ENCODE measurements around the gene BRMS1L. TPM values are rescaled to one million over a fixed set of nuclear protein-coding genes. Genes with fewer than 3 reads are reported as not detected.

BRMS1L gene
- polyA plus RNA-seq, 1 of the 3 experiments (the other 2 are of a cell fraction): 7.1 TPM

- Histone ChIP-seq H3K27me3 (ENCODE audit: insufficient read depth) (no peaks in the 10 kb centered on the region; the same call in none of the 2 replicates), H4K20me1 (ENCODE audit: insufficient read depth) (no peaks in the 10 kb centered on the region), H3K4me3 (ENCODE audit: low read depth in 2 of 2, low read length in 1 of 2) (no peak overlapping the region), H3K27ac (ENCODE audit: low read depth in 2 of 2, low read length in 1 of 2) (no peak overlapping the region), H3K9ac (no peak overlapping the region), H3K4me2 (no peak overlapping the region), H2AFZ (ENCODE audit: low read depth) (no peak overlapping the region), H3K9me2 (no peaks in the 10 kb centered on the region), H3K4me1 (ENCODE audit: control insufficient read depth in 1 of 2, insufficient read depth in 2 of 2, low read depth in 1 of 2, low read length in 1 of 2) (no peaks in the 10 kb centered on the region), H3K36me3 (replicated peaks in 1 of 2; ENCODE audit: control insufficient read depth in 1 of 2, insufficient read depth in 2 of 2, low read length in 1 of 2) (no peaks in the 10 kb centered on the region), H3K9me3 (no peaks in the 10 kb centered on the region), H3F3A (replicated peaks; ENCODE audit: insufficient read depth) (no peaks in the 10 kb centered on the region), H3K79me2 (ENCODE audit: insufficient read depth) (no peaks in the 10 kb centered on the region)
- no peak for DNase-seq
- TF ChIP-seq NFIC (IDR thresholded peaks at IDR 0.05; ENCODE audit: borderline replicate concordance) (no peak), ZBTB33 (IDR thresholded peaks at IDR 0.05; ENCODE audit: borderline replicate concordance, low read depth) (no peak), TCF12 (IDR thresholded peaks at IDR 0.05) (no peak), MAX (IDR thresholded peaks at IDR 0.05; ENCODE audit: low read depth) (no peak), GABPA (IDR thresholded peaks at IDR 0.05; ENCODE audit: low read depth) (no peak), USF2 (IDR thresholded peaks at IDR 0.05; ENCODE audit: borderline replicate concordance, low read depth, low read length) (no peak), EP300 (IDR thresholded peaks at IDR 0.05; ENCODE audit: borderline replicate concordance in 1 of 2, low read depth in 1 of 2, low read length in 1 of 2) (no peak), JUND (IDR thresholded peaks at IDR 0.05) (no peak), CTCF (IDR thresholded peaks at IDR 0.05) (no peak), MXI1 (IDR thresholded peaks at IDR 0.05; ENCODE audit: low read depth, low read length) (no peak)
- TF ChIP-seq, protein P1, sequence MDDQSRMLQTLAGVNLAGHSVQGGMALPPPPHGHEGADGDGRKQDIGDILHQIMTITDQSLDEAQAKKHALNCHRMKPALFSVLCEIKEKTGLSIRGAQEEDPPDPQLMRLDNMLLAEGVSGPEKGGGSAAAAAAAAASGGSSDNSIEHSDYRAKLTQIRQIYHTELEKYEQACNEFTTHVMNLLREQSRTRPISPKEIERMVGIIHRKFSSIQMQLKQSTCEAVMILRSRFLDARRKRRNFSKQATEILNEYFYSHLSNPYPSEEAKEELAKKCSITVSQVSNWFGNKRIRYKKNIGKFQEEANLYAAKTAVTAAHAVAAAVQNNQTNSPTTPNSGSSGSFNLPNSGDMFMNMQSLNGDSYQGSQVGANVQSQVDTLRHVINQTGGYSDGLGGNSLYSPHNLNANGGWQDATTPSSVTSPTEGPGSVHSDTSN (IDR thresholded peaks at IDR 0.05): no peak
- WGBS (ENCODE audit: low lambda C conversion rate): 20% methylated on average over 2 of the region's 4 CpGs
- ChIA-PET POLR2A (no interaction called here), CTCF (interaction anchor here (1.7 kb wide), 1 partner anchor 15 kb away, joined by 5 read pairs; no protein-coding TSS in a partner anchor)
Measured at GRCh38 chr14:35897616-35898111, 71.5 kb downstream of the BRMS1L start.

Data from SK-N-SH (cell line).